Mesendoderm (in vitro differentiated cells): ENCODE results near the gene LGALS16.
"Not testable (repeated sequence)": the region's sequence is repeated elsewhere in the genome, so short reads cannot be mapped to it uniquely, and the experiment has no call there.

Experiments used
- DNase-seq: peaks from one replicate; pipeline ENCODE4 v3.0.0; 2013
- H2AK5ac ChIP-seq: 2 replicates; pipeline ENCODE4 v1.6.1; 2013; ENCODE audit warnings: low read length, inconsistent platforms
- H2BK120ac ChIP-seq: 2 replicates; pipeline ENCODE4 v1.6.1; 2013; ENCODE audit warnings: low read depth, mild to moderate bottlenecking, low read length, moderate library complexity, mixed read lengths
- H2BK15ac ChIP-seq: replicated peaks from 2 replicates; pipeline ENCODE4 v1.6.1; 2013; ENCODE audit warnings: low read depth, mild to moderate bottlenecking, moderate library complexity
- H2BK5ac ChIP-seq: 2 replicates; pipeline ENCODE4 v1.6.1; 2013; ENCODE audit warnings: low read length, inconsistent platforms
- H3K18ac ChIP-seq: 2 replicates; pipeline ENCODE4 v1.6.1; 2013; ENCODE audit warnings: mild to moderate bottlenecking, low read length, mixed read lengths
- H3K23ac ChIP-seq: one replicate; pipeline ENCODE4 v1.6.1; 2013; ENCODE audit warnings: low read length
- H3K27ac ChIP-seq: 2 replicates; pipeline ENCODE4 v1.5.1; 2013; ENCODE audit warnings: low read depth, mild to moderate bottlenecking, inconsistent platforms, low read length, moderate library complexity
- H3K27me3 ChIP-seq: 2 replicates; pipeline ENCODE4 v1.6.1; 2013; ENCODE audit warnings: low read length, control low read depth, mild to moderate bottlenecking, inconsistent platforms; ENCODE audit not compliant: insufficient read depth, poor library complexity
- H3K36me3 ChIP-seq: 2 replicates; pipeline ENCODE4 v1.6.1; 2013; ENCODE audit warnings: low read length, inconsistent platforms; ENCODE audit not compliant: control insufficient read depth, insufficient read depth
- H3K4ac ChIP-seq: one replicate; pipeline ENCODE4 v1.6.1; 2013; ENCODE audit warnings: low read depth, mild to moderate bottlenecking, low read length, moderate library complexity
- H3K4me1 ChIP-seq: 2 replicates; pipeline ENCODE4 v1.6.1; 2013; ENCODE audit warnings: low read depth, low read length, inconsistent platforms; ENCODE audit not compliant: control insufficient read depth
- H3K4me2 ChIP-seq: 2 replicates; pipeline ENCODE4 v1.6.1; 2013; ENCODE audit warnings: low read length
- H3K4me3 ChIP-seq: 2 replicates; pipeline ENCODE4 v1.5.1; 2013; ENCODE audit warnings: mild to moderate bottlenecking, low read length
- H3K56ac ChIP-seq: one replicate; pipeline ENCODE4 v1.6.1; 2013; ENCODE audit warnings: low read length
- H3K79me1 ChIP-seq: 2 replicates; pipeline ENCODE4 v1.6.1; 2013; ENCODE audit warnings: low read length, inconsistent platforms
- H3K79me2 ChIP-seq: 2 replicates; pipeline ENCODE4 v1.6.1; 2013; ENCODE audit warnings: mild to moderate bottlenecking, low read length; ENCODE audit not compliant: control insufficient read depth, insufficient read depth
- H3K9ac ChIP-seq: 2 replicates; pipeline ENCODE4 v1.6.1; 2013; ENCODE audit warnings: low read length, inconsistent platforms
- H4K5ac ChIP-seq: one replicate; pipeline ENCODE4 v1.6.1; 2013; ENCODE audit warnings: low read length
- H4K8ac ChIP-seq: one replicate; pipeline ENCODE4 v1.6.1; 2013; ENCODE audit warnings: low read depth, mild to moderate bottlenecking, control low read depth, low read length, moderate library complexity
- WGBS: extraction: QIAGEN DNeasy Blood & Tissue Kit; methylation state at CpG from one replicate; pipeline ENCODE4 v1.1.7; 2013; ENCODE audit warnings: low lambda C conversion rate, missing lambda C conversion rate; ENCODE audit not compliant: insufficient coverage; ENCODE audit errors: extremely low coverage; 5-methylcytosine and 5-hydroxymethylcytosine counted together

The LGALS16 gene

GRCh38 chr19:39645800-39646411 is 9.8 kb upstream of the LGALS16 start:
- no CpG with 5 or more reads among the region's 6 CpGs for WGBS

GRCh38 chr19:39647918-39648317 is 7.8 kb upstream of the LGALS16 start:
- no peak overlapping the region for H3K4me2 ChIP-seq
- no peak overlapping the region for H2BK120ac ChIP-seq
- no peaks in the 10 kb centered on the region for H3K27me3 ChIP-seq
- H3K36me3 ChIP-seq = no peaks in the 10 kb centered on the region
- no peak overlapping the region for H3K27ac ChIP-seq
- no peak overlapping the region for H3K9ac ChIP-seq
- no peak overlapping the region for H4K8ac ChIP-seq
- H2AK5ac ChIP-seq = no peak overlapping the region
- WGBS = no CpG with 5 or more reads among the region's 3 CpGs
- no peaks in the 10 kb centered on the region for H3K79me1 ChIP-seq
- no peak overlapping the region for H4K5ac ChIP-seq
- no peak overlapping the region for H2BK5ac ChIP-seq
- H2BK15ac ChIP-seq = no peak overlapping the region
- no peaks in the 10 kb centered on the region for H3K4me1 ChIP-seq
- no peak overlapping the region for H3K23ac ChIP-seq
- H3K18ac ChIP-seq = no peak overlapping the region
- H3K56ac ChIP-seq = no peak overlapping the region
- H3K79me2 ChIP-seq = no peaks in the 10 kb centered on the region
- no peak overlapping the region for H3K4me3 ChIP-seq
- no peak overlapping the region for H3K4ac ChIP-seq
- DNase-seq = no peak

More at GRCh38 chr19:39645800-39646411, 9.8 kb upstream of the LGALS16 start:
- H3K4me1 ChIP-seq = no peaks in the 10 kb centered on the region
- no peak overlapping the region for H3K56ac ChIP-seq
- no peak overlapping the region for H3K27ac ChIP-seq
- no peak overlapping the region for H3K18ac ChIP-seq
- no peaks in the 10 kb centered on the region for H3K27me3 ChIP-seq
- H2BK120ac ChIP-seq = no peak overlapping the region
- H3K36me3 ChIP-seq = no peaks in the 10 kb centered on the region
- H3K4ac ChIP-seq = no peak overlapping the region
- no peaks in the 10 kb centered on the region for H3K79me2 ChIP-seq
- peak; percentile 40 for DNase-seq
- H3K4me2 ChIP-seq = no peak overlapping the region
- no peak overlapping the region for H4K5ac ChIP-seq
- H2BK5ac ChIP-seq = no peak overlapping the region
- no peaks in the 10 kb centered on the region for H3K79me1 ChIP-seq
- no peak overlapping the region for H3K9ac ChIP-seq
- no peak overlapping the region for H2BK15ac ChIP-seq
- no peak overlapping the region for H4K8ac ChIP-seq
- H3K4me3 ChIP-seq = no peak overlapping the region
- H3K23ac ChIP-seq = no peak overlapping the region
- no peak overlapping the region for H2AK5ac ChIP-seq

GRCh38 chr19:39659791-39660190 is 4.1 kb downstream of the LGALS16 start:
- H3K4me2 ChIP-seq = no peak overlapping the region
- H3K36me3 ChIP-seq = no peaks in the 10 kb centered on the region
- H4K8ac ChIP-seq = no peak overlapping the region
- H3K4ac ChIP-seq = no peak overlapping the region
- no peak overlapping the region for H3K56ac ChIP-seq
- H2BK120ac ChIP-seq = no peak overlapping the region
- DNase-seq = no peak
- H3K79me1 ChIP-seq = no peaks in the 10 kb centered on the region
- H3K4me3 ChIP-seq = no peak overlapping the region
- H3K18ac ChIP-seq = no peak overlapping the region
- no peaks in the 10 kb centered on the region for H3K27me3 ChIP-seq
- no peak overlapping the region for H2BK5ac ChIP-seq
- H3K9ac ChIP-seq = no peak overlapping the region
- no CpG with 5 or more reads among the region's 4 CpGs for WGBS
- H3K4me1 ChIP-seq = no peaks in the 10 kb centered on the region
- H3K23ac ChIP-seq = no peak overlapping the region
- H3K79me2 ChIP-seq = no peaks in the 10 kb centered on the region
- no peak overlapping the region for H2AK5ac ChIP-seq
- H4K5ac ChIP-seq = no peak overlapping the region
- no peak overlapping the region for H2BK15ac ChIP-seq
- no peak overlapping the region for H3K27ac ChIP-seq

- no peak overlapping the region for H2BK120ac ChIP-seq
- no peak overlapping the region for H4K5ac ChIP-seq
- no peak overlapping the region for H3K18ac ChIP-seq
- no peaks in the 10 kb centered on the region for H3K4me1 ChIP-seq
- no peak overlapping the region for H3K27ac ChIP-seq
- no peak overlapping the region for H2AK5ac ChIP-seq
- H3K4ac ChIP-seq = no peak overlapping the region
- no peak overlapping the region for H3K4me3 ChIP-seq
- no peak overlapping the region for H4K8ac ChIP-seq
- no peak overlapping the region for H3K9ac ChIP-seq
- no peak for DNase-seq
- H3K79me1 ChIP-seq = no peaks in the 10 kb centered on the region
- no peaks in the 10 kb centered on the region for H3K79me2 ChIP-seq
- no CpG with 5 or more reads among the region's 4 CpGs for WGBS
- no peak overlapping the region for H2BK5ac ChIP-seq
- H3K27me3 ChIP-seq = no peaks in the 10 kb centered on the region
- no peak overlapping the region for H2BK15ac ChIP-seq
- H3K36me3 ChIP-seq = no peaks in the 10 kb centered on the region
- no peak overlapping the region for H3K23ac ChIP-seq
- no peak overlapping the region for H3K56ac ChIP-seq
- no peak overlapping the region for H3K4me2 ChIP-seq
Measured at GRCh38 chr19:39660661-39661060, 4.9 kb downstream of the LGALS16 start.

GRCh38 chr19:39661565-39661964 is 5.9 kb downstream of the LGALS16 start:
- Histone ChIP-seq H3K56ac (no peak overlapping the region), H3K36me3 (no peaks in the 10 kb centered on the region), H3K9ac (no peak overlapping the region), H3K79me2 (no peaks in the 10 kb centered on the region), H3K4me3 (no peak overlapping the region), H4K8ac (no peak overlapping the region), H2BK120ac (no peak overlapping the region), H3K79me1 (no peaks in the 10 kb centered on the region), H2AK5ac (no peak overlapping the region), H3K27ac (no peak overlapping the region), H2BK15ac (no peak overlapping the region), H3K27me3 (no peaks in the 10 kb centered on the region), H3K4me2 (no peak overlapping the region), H3K18ac (no peak overlapping the region), H4K5ac (no peak overlapping the region), H2BK5ac (no peak overlapping the region), H3K4ac (no peak overlapping the region), H3K23ac (no peak overlapping the region), H3K4me1 (no peaks in the 10 kb centered on the region)
- no peak for DNase-seq

- H4K5ac ChIP-seq, H2BK15ac ChIP-seq, H3K56ac ChIP-seq, H3K9ac ChIP-seq, H3K79me2 ChIP-seq, H3K4me1 ChIP-seq, H3K27me3 ChIP-seq, H4K8ac ChIP-seq, H2AK5ac ChIP-seq, H3K79me1 ChIP-seq, DNase-seq, H3K23ac ChIP-seq, H2BK5ac ChIP-seq, H3K36me3 ChIP-seq, H3K4me2 ChIP-seq, H3K27ac ChIP-seq, H3K18ac ChIP-seq, H3K4me3 ChIP-seq, H2BK120ac ChIP-seq, H3K4ac ChIP-seq: not testable (repeated sequence)
- no CpG with 5 or more reads among the region's 3 CpGs for WGBS
Measured at GRCh38 chr19:39669860-39670259, 14.1 kb downstream of the LGALS16 start.
